Breast epithelium (tissue), 3 donors: Measurements from ENCODE around the gene ETV2.

Experiments used
- POLR2A ChIP-seq: fragments of 450-650 bp; IDR thresholded peaks from one replicate; pipeline ENCODE4 v1.6.1; 2016; ENCODE audit warnings: antibody characterized with exemption, mild to moderate bottlenecking, moderate library complexity
- POLR2AphosphoS5 ChIP-seq, 3 donors: sonication (generic); formaldehyde crosslinking; IDR thresholded peaks; one replicate each; pipeline ENCODE4 v1.6.1; 2017; ENCODE audit warnings: antibody characterized with exemption in 3 of 3
- TF ChIP-seq, protein P1 (sequence below), 3 donors: fragments of 450-650 bp; IDR thresholded peaks; one replicate each; pipeline ENCODE4 v1.5.1; 2016 to 2017; ENCODE audit warnings: antibody characterized with exemption in 3 of 3, mild to moderate bottlenecking in 3 of 3, moderate library complexity in 3 of 3

DNA sequence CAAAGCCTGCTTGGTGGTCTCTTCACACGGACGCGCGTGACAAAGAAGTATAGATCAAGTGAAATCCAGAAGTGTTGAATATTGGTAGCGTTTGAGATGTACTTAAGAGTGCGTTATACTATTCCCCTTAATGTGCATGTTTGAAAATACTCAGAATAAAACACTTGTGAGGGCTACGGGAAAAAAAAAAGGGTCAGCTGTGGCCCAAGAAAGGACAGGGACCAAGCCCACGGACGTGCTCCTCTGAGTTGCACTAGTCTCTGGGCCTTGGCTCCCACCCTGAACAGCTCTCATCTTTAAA lies 13.3 kb upstream of the ETV2 start:
- TF ChIP-seq, protein P1, sequence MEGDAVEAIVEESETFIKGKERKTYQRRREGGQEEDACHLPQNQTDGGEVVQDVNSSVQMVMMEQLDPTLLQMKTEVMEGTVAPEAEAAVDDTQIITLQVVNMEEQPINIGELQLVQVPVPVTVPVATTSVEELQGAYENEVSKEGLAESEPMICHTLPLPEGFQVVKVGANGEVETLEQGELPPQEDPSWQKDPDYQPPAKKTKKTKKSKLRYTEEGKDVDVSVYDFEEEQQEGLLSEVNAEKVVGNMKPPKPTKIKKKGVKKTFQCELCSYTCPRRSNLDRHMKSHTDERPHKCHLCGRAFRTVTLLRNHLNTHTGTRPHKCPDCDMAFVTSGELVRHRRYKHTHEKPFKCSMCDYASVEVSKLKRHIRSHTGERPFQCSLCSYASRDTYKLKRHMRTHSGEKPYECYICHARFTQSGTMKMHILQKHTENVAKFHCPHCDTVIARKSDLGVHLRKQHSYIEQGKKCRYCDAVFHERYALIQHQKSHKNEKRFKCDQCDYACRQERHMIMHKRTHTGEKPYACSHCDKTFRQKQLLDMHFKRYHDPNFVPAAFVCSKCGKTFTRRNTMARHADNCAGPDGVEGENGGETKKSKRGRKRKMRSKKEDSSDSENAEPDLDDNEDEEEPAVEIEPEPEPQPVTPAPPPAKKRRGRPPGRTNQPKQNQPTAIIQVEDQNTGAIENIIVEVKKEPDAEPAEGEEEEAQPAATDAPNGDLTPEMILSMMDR (IDR thresholded peaks at IDR 0.05): no peak
- TF ChIP-seq POLR2A (no peak), POLR2AphosphoS5 (IDR thresholded peaks at IDR 0.05) (no peak)
